Endothelial cell of umbilical vein (primary cell): ENCODE results near the gene B3GNT8. TPM values are rescaled to one million over a fixed set of nuclear protein-coding genes. Genes with fewer than 3 reads are reported as not detected.

Experiments
- BruUV-seq: library from RNA; stranded (reverse); fragments of 400-500 nt; replicated peaks from 2 replicates; lab custom pipeline; 2021; lab: Mats Ljungman, UMichigan
- CTCF ChIA-PET: fragments of 300-600, 350-600 bp; sonication (Branson Sonifier 250); formaldehyde crosslinking; loops from one replicate; lab custom pipeline; 2021; ENCODE audit warnings: antibody characterized with exemption, inconsistent platforms; lab: Charles Lee
- POLR2A ChIA-PET: fragments of 300-600, 350-600 bp; sonication (Branson Sonifier 250); formaldehyde crosslinking; loops from one replicate; lab custom pipeline; 2021; ENCODE audit warnings: antibody characterized with exemption, inconsistent platforms; lab: Charles Lee
- DNase-seq: peaks from one replicate; pipeline ENCODE4 v3.0.0-alpha.2; 2011; ENCODE audit warnings: low read depth, low spot score
- FAIRE-seq: peaks from 2 replicates; lab custom pipeline; 2011; peaks lifted over from hg19 to GRCh38; lab: Jason Lieb, UNC
- H2AFZ ChIP-seq: 2 replicates; pipeline ENCODE4 v1.6.0; 2012; ENCODE audit warnings: low read depth, low read length, control low read depth, inconsistent platforms
- H3K27ac ChIP-seq: 2 replicates; pipeline ENCODE4 v1.5.1; 2011; ENCODE audit warnings: low read depth, mild to moderate bottlenecking, control low read depth, low read length, moderate library complexity; ENCODE audit not compliant: insufficient read depth
- H3K27me3 ChIP-seq, 2 experiments: 2 replicates each; pipeline versions ENCODE4 v1.6.0 to v1.6.1; 2011; ENCODE audit warnings: low read length in 2 of 2, mixed read lengths in 1 of 2; ENCODE audit not compliant: control insufficient read depth in 2 of 2, insufficient read depth in 2 of 2
- H3K36me3 ChIP-seq, 2 experiments: 2 replicates in 1 of 2; 3 replicates in 1 of 2; pipeline ENCODE4 v1.5.1; 2011; ENCODE audit warnings: low read length in 2 of 2, mild to moderate bottlenecking in 1 of 2, moderate library complexity in 1 of 2; ENCODE audit not compliant: control insufficient read depth in 2 of 2, insufficient read depth in 2 of 2; ENCODE audit errors: extremely low read depth in 1 of 2
- H3K4me1 ChIP-seq: 3 replicates; pipeline ENCODE4 v1.5.1; 2011; ENCODE audit warnings: mild to moderate bottlenecking, low read length; ENCODE audit not compliant: control insufficient read depth, insufficient read depth; ENCODE audit errors: extremely low read depth
- H3K4me2 ChIP-seq: 2 replicates; pipeline ENCODE4 v1.6.1; 2011; ENCODE audit warnings: low read length, control low read depth, mixed read lengths; ENCODE audit not compliant: insufficient read depth
- H3K4me3 ChIP-seq, 3 experiments: fragments of 200-600 bp in 1 of 3; sonication (generic), shearing (Covaris generic) in 1 of 3; replicated peaks in 1 of 3; 2 replicates each; pipeline ENCODE4 v1.5.1; 2011 to 2016; ENCODE audit warnings: control low read depth in 3 of 3, low read length in 3 of 3, mild to moderate bottlenecking in 2 of 3, inconsistent platforms in 1 of 3, low read depth in 1 of 3, moderate library complexity in 1 of 3; ENCODE audit not compliant: insufficient read depth in 1 of 3
- H3K79me2 ChIP-seq: 2 replicates; pipeline ENCODE4 v1.6.0; 2012; ENCODE audit warnings: low read length, inconsistent platforms; ENCODE audit not compliant: control insufficient read depth, insufficient read depth
- H3K9ac ChIP-seq: replicated peaks from 2 replicates; pipeline ENCODE3; 2011; ENCODE audit warnings: low read length, control low read depth; ENCODE audit not compliant: insufficient read depth; ENCODE audit errors: extremely low read depth
- H3K9me1 ChIP-seq: replicated peaks from 3 replicates; pipeline ENCODE4 v1.6.0; 2011; ENCODE audit warnings: mild to moderate bottlenecking, low read length; ENCODE audit not compliant: control insufficient read depth, insufficient read depth; ENCODE audit errors: extremely low read depth
- H3K9me3 ChIP-seq: replicated peaks from 2 replicates; pipeline ENCODE4 v1.5.1; 2012; ENCODE audit warnings: low read length, inconsistent platforms; ENCODE audit not compliant: control insufficient read depth, insufficient read depth
- H4K20me1 ChIP-seq: replicated peaks from 2 replicates; pipeline ENCODE3; 2011; ENCODE audit warnings: mild to moderate bottlenecking, low read length; ENCODE audit not compliant: control insufficient read depth, insufficient read depth; ENCODE audit errors: extremely low read depth
- CTCF ChIP-seq, 2 donors: IDR thresholded peaks; 1 replicate in 1 of 2; 2 replicates in 1 of 2; pipeline ENCODE4 v1.5.1; 2011; ENCODE audit warnings: low read length in 2 of 2, mild to moderate bottlenecking in 2 of 2, moderate library complexity in 2 of 2, control low read depth in 1 of 2, inconsistent platforms in 1 of 2, low read depth in 1 of 2; ENCODE audit not compliant: insufficient read depth in 1 of 2; ENCODE audit errors: extremely low read depth in 1 of 2
- GATA2 ChIP-seq: IDR thresholded peaks from 2 replicates; pipeline ENCODE4 v1.7.0; 2011; ENCODE audit warnings: low read depth, mild to moderate bottlenecking, moderate library complexity, mixed read lengths, low read length; ENCODE audit not compliant: insufficient read length, insufficient read depth
- dilution Hi-C: fragments of 300-500 bp; cut with MboI; formaldehyde crosslinking; loops from one replicate; pipeline ENCODE4 v1.15.0; 2019; ENCODE audit warnings: low sequenced_read_pairs; ENCODE audit not compliant: extremely low pct_ligation_motif_present
- intact Hi-C: fragments of 100-400 bp; cut with micrococcal nuclease; formaldehyde crosslinking; loops from one replicate; pipeline ENCODE4 v1.10.0; 2022
- polyA plus RNA-seq, 4 experiments: library from polyadenylated mRNA; depleted of rRNA in 3 of 4; stranded (reverse) in 3 of 4; unstranded in 1 of 4; fragments of >200 nt; gene quantifications; 2 replicates each; pipeline versions ENCODE4 v1.2.1 to v1.2.3, GENCODE V29; 2011 to 2012; ENCODE audit warnings: missing spikeins in 1 of 4
- total RNA-seq: library from RNA; stranded (reverse); gene quantifications from 2 replicates; pipeline ENCODE4 v1.2.3, GENCODE V29; 2021

The B3GNT8 gene
- total and polyA plus RNA-seq, 2 donors (not counting 3 experiments of a cell fraction or from before 2014, with no cell fraction given), result 3.6 to 7.6 TPM

- DNase-seq (peak; percentile 84), FAIRE-seq (peak; percentile 97)
- Histone ChIP-seq H3K27me3 (peaks cover 7% of the 10 kb centered on the region in 2 experiments), H3K4me1 (no peaks in the 10 kb centered on the region), H3K4me2 (peak overlapping the region; percentile 64), H3K9me1 (no peaks in the 10 kb centered on the region), H3K9me3 (no peaks in the 10 kb centered on the region), H3K9ac (no peak overlapping the region), H2AFZ (peak overlapping the region; percentile 45), H4K20me1 (no peaks in the 10 kb centered on the region), H3K27ac (no peak overlapping the region), H3K36me3 (peaks cover under 1% of the 10 kb centered on the region in 2 experiments), H3K4me3 (peak overlapping the region in 2 of 3 experiments; percentile 10 to 30), H3K79me2 (no peaks in the 10 kb centered on the region)
- ChIA-PET CTCF (interaction anchor here (0.7 to 8.9 kb wide), 30 partner anchors 8 to 245 kb away, joined by 3 to 343 read pairs (median 6); partner anchors contain the start of gene DMAC2), POLR2A (interaction anchor here (1.9 to 2.0 kb wide), 2 partner anchors 10 to 82 kb away, joined by 6 to 8 read pairs; partner anchors contain the start of gene DMAC2)
- TF ChIP-seq GATA2, result no peak
- TF ChIP-seq CTCF (IDR thresholded peaks at IDR 0.05; ENCODE audit: extremely low read depth in 1 of 2, insufficient read depth in 1 of 2, low read depth in 1 of 2, low read length in 2 of 2), result peak; percentile 85 to 95
- dilution Hi-C loops, result no loop called here
- no TSS peak for BruUV-seq
- intact Hi-C loops, result loop anchor here (1.0 kb wide), 5 partner anchors 30 to 146 kb away; no protein-coding TSS in a partner anchor
Observed at GRCh38 chr19:41449079-41449864, 22.1 kb upstream of the B3GNT8 start.
